Right lobe of liver (tissue), 4 donors: ENCODE results near the gene AMPH.

Experiments
- CTCF ChIP-seq, 4 donors: fragments of 200-600 bp in 3 of 4; fragments of 450-650 bp in 1 of 4; IDR thresholded peaks; one replicate each; pipeline versions ENCODE4 v1.5.1 to v1.8.0; 2016 to 2022; ENCODE audit warnings: antibody characterized with exemption in 4 of 4, mild to moderate bottlenecking in 2 of 4
- POLR2A ChIP-seq: fragments of 450-650 bp; IDR thresholded peaks from one replicate; pipeline ENCODE4 v1.6.1; 2017; ENCODE audit warnings: antibody characterized with exemption, mild to moderate bottlenecking
- donor health status: DM: no; HTN: no; CAD: no.
- donor health status: DM: no; HTN: no; CAD: no.
- donor health status: DM: no; HTN: yes; CAD: no.

- TF ChIP-seq CTCF (IDR thresholded peaks at IDR 0.05) (no peak), POLR2A (no peak)
Measured at GRCh38 chr7:38669965-38670520, 38.9 kb upstream of the AMPH start.
